Activated CD8-positive, alpha-beta memory T cell treated with anti-CD3 and anti-CD28 coated beads, Interleukin-2, amount 50 U/mL, for 24 hours (primary cell): Measurements from ENCODE around the gene SYPL1.

Experiments used
- DNase-seq: peaks from one replicate; pipeline ENCODE4 v3.0.0-alpha.2; 2020; ENCODE audit errors: extremely low read depth

The SYPL1 gene

DNA sequence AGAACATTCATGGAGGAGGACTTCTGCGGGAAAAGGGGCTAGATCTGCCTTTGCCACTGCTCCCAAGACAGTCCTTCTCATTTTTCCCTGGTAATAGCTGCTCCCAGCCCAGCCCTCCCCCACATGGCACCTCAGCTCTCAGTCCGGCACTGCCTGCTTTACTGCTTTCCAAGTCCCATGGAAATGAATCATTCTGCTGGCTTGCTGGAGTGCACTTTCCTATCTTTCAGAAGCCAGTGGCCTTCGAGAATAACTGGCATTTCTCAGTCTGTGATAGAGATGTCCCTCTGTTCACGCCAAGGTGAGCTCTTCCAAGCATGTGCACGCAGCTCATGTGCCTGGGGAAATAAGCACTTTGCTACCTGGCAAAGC is 61.4 kb downstream of the SYPL1 start:
- DNase-seq, result no peak

DNA sequence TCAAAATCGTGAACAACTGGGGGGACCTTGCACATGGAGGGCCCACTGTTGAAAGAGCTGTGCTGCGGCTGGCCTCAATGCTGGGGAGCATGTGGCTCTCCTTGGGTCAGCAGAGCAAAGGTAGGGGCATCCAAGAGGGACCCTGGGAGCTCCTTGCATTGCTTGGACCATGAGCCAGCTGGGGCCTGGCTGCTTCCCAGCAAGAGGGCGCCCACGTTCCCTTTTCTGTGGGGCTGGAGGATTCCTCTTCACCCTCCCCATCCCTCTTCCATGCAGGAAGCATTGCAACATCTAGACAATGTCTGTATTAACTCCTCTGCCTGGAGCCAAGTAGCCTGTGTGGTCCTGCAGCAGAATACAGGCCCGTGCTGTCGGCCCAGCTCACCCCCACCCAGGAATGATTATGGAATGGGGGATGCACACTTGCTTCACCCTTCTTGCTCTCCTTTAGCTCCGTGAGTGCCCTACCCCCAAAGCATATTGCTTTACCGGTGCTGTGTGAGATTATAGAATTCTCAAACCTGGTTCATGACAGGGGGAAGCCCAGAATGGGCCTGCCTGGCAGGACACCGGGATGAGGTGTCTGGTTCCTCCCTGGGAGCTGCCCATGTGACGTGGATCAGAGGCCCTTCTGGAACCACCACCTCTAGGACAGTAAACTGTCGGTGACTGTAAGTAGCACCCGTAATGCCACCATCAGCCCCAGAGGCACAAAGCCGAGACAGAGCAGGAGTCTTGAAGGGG is 61.9 kb downstream of the SYPL1 start:
- DNase-seq, result no peak

GRCh38 chr7:106049139-106049752 is 62.9 kb downstream of the SYPL1 start:
- no peak for DNase-seq

DNA sequence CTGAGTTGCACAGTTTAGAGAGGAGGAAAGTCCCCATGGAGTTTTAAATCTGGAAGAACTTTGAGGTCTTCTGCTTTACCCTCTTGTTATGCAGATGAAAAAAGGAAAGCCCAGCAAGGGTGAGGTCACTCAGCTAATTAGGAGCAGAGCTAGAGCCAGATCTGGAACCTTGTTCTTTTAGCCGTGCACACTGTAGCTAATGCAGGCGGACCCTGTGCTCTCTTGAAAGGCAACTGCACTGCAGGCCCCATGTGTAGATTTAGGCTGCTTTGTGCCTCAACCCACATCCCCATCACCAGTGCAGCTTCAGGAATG is 63.4 kb downstream of the SYPL1 start:
- DNase-seq, result no peak

- no peak for DNase-seq
These were observed 64.0 kb downstream of the SYPL1 start for GRCh38 chr7:106047818-106048705.

- no peak for DNase-seq
These were observed 64.9 kb downstream of the SYPL1 start for GRCh38 chr7:106047184-106047583.

DNA sequence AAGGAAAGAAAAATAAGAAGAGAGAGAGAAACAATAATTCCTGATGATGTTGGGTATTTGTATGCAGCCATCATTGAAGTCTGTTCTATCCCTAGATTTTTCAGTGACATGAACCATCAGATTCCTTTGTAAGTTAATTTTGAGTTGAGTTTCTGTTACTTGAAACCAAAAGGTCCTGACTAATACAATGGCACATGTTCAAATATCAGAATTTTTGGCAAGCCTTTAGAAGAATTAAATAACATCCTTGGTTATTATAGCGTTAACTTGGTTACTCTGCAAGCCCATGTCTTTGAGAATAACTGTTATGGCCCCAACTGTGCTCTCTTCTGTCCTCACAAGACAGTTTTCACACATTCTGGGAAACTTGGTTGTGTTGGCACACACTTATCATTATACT is 66.5 kb downstream of the SYPL1 start:
- no peak for DNase-seq

DNA sequence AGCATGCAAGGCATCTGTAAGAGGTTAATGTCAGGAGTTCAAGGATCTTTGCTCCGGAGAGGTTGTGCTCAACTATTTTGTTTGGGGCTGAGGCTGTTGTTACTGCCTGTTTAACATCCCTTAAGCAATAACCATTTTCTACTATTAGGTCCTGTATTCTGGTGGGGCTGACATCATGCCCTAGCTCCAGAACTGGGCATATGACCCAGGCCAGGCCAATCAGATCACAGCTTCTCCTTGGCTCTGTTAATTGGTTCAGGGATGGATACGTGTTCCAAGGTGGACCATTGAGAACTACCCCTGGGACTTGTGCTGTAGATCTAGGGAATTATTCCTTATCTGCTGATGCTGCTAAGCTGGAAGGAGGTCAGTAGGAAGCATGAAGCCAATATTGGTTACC is 67.0 kb downstream of the SYPL1 start:
- no peak for DNase-seq

GRCh38 chr7:106042196-106042611 is 69.9 kb downstream of the SYPL1 start:
- DNase-seq, result no peak

GRCh38 chr7:106041140-106041717 is 70.9 kb downstream of the SYPL1 start:
- no peak for DNase-seq
